COLO668 (cell line): ENCODE measurements around the gene AFF4.
"Not testable (repeated sequence)": the region's sequence is repeated elsewhere in the genome, so short reads cannot be mapped to it uniquely, and the experiment has no call there.

ENCODE experiments used
- DNase-seq: peaks from one replicate; lab custom pipeline; 2025; ENCODE audit not compliant: unreplicated experiment; lab: John Stamatoyannopoulos, UW

Gene AFF4

DNA sequence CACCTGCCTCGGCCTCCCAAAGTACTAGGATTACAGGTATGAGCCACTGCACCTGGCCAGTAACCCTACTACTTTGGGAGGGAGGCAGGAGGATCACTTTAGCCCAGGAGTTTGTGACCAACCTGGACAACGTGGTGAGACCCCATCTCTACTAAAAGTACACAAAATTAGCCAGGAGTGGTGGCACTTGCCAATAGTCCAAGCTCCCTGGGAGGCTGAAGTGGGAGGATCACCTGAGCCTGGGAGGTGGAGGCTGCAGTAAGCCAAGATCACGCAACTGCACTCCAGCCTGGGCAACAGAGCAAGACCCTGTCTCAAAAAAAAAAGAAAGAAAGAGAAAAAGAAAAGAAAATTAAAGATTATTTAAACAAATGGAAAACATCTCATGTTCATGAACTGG, 107.4 kb downstream of the AFF4 start:
- DNase-seq: no peak

DNA sequence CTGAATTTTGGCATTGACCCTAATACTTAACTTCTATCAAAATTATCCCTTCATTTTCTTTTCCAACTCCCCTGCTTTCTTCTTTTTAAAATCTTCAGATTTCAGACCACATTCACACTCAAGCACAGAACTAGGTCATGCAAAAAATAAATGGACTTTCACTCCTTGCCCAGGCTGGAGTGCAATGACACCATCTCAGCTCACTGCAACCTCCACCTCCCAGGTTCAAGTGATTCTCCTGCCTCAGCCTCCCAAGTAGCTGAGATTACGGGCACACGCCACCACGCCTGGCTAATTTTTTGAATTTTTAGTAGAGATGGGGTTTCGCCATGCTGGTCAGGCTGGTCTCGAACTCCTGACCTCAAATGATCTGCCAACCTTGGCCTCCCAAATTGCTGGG, 108.4 kb downstream of the AFF4 start:
- DNase-seq: not testable (repeated sequence)

DNA sequence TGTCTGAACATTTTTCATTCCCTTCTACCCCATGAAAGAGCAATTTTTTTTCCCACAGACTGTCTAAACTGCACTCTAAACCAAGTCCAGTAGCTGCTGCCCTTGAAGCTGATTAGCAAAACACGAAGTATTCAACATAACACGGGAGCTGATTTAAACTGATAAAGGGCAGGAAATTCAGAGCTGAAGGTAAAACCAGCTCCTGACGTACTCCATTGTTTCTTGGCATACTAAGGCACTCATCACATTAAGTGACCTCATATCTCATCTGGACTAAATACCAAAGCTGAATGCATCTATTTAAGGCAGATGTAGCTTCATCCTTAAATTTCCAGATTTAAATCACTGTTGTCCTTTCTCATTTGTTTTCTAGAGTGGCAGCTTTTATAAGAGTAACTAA, 109.1 kb downstream of the AFF4 start:
- no peak for DNase-seq

DNA sequence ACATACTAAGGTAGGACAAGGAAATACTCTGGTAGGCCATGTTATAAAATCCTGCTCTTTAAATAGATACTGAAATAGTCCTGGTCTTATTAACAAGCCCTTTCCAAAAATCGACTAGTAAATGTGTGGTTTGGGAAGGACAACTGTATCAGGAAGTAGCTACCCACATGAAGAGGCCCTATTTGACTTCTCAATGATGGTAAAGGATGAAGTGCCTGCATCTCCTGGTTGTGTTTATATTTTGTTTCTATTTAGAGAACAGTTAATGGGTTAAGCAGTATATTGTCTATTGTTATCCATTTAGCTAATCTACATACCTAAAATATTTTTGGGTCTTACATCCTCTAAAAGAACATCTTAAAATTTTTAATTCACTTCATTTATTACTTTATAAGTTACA, 109.6 kb downstream of the AFF4 start:
- no peak for DNase-seq

DNA sequence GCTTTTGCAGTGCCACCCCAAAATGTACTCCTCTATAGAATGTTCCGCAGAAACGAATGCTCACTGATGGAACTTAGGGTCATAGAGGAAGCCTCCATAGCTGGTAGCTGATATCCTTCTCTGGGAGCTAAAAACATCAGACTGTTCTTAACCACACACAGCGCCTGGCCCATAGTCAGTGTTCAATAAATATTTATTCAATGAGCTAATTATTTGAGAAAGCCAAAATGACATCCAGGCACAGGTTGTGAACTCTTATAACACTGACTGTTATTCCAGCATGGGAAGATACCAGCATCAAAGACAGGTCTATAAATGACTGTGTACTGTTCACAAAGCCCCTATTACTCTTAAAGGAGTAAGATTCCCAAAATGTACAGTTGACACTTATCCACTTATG, 110.1 kb downstream of the AFF4 start:
- DNase-seq: no peak

DNA sequence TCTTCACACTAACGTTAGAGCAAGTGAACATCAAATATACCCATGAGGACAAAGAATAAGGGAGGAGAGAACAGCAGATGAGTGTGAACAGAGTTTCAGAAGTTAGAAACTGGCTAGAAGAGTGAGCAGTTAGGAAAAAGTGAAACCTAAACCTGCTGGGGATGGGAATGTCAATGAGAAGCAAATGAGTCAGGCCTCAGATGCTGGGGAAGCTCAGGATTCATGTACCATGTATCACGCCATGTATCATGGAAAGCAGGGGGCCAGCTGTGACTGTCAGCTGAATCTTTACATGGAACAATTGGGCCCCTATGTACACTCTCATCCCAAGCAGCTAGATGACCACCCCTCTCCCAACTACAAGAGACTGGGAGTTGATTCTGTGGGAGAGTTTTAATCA, 113.4 kb downstream of the AFF4 start:
- DNase-seq: no peak

DNA sequence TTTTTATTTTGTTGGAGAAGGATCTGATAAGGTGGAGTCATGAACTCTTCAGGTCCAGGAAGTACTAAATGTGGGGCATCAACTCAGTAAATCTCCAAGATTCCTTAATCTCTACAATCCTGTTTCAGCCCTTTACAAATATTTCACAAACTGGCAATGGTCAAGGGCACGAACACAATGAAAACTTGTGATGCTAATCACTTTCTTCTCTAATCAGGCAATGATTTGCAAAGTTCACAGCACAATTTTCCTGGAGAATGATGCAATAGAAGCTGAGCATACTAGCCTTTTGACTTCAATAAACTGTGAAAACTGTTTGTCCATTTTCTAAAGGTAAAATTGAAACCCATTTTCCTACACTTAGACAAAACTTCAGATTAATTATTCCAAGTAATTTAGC, 114.1 kb downstream of the AFF4 start:
- no peak for DNase-seq

DNA sequence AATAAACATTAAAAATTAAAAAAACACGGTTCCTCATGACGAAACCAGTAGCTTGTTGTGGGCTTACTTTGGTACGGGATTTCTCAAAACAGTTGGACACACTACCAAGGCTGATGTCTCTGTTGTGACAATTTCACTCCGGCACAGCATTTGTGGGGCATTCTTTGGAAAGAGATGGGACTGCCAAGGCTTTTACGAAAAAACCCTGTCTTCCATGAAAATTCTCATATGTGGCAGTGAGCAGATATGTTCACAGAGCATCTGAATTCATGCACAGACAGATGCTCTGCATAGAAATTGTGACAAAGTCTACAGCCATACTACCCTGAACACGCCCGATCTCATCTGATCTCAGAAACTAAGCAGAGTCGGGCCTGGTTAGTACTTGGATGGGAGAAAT, 115.2 kb downstream of the AFF4 start:
- DNase-seq: no peak

DNA sequence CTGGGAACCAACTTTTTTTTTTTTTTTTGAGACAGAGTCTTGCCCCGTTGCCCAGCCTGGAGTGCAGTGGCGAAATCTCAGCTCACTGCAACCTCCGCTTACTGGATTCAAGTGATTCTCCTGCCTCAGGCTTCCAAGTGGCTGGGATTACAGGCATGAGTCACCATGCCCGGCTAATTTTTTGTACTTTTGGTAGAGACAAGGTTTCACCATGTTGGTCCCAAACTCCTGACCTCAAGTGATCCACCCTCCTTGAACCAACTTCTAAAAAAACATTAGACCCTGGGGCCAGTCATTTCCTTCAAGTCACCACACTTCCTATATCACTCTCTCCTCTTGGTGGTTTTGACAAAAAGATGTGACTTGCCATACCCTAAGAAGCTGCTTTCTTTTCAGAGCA, 122.1 kb downstream of the AFF4 start:
- DNase-seq: no peak

DNA sequence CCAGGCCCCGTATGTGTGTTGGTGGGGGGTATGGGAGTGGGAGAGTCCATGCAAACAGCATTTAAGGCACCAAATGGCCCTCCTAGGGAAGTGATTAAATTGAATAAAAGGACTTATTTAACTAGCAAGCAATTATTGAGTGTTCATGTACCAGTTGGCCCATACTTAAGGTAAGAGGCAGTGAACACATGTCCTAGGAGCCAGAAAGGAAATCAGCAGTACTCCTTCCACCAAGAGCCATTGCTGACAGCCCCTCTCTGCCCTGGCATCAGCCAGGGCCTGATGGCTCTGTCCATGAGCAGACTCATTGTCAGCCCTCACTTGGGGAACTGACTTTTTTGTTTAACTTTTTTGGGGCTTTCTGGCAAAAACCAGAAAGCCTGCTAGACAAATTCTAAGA, 122.5 kb downstream of the AFF4 start:
- DNase-seq: no peak

DNA sequence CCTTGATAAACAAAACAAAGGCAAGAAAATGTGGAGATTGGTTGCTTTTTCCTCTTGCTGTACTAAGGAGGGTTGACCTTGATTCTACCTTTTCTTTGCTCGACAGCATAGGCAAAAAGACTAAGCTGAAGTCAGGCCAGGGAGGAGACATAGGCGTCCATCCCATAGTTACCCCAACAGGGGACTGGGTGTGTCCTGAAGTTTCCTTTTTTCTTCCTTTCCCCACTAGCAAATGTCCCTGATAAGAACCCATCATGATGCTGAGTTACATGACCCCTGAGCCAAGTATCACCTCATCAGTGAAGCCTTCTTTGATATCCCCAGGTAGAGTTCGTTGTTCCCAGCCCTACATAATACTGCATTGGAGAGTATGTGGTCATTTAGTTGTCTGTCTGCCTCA, 123.1 kb downstream of the AFF4 start:
- DNase-seq: no peak

DNA sequence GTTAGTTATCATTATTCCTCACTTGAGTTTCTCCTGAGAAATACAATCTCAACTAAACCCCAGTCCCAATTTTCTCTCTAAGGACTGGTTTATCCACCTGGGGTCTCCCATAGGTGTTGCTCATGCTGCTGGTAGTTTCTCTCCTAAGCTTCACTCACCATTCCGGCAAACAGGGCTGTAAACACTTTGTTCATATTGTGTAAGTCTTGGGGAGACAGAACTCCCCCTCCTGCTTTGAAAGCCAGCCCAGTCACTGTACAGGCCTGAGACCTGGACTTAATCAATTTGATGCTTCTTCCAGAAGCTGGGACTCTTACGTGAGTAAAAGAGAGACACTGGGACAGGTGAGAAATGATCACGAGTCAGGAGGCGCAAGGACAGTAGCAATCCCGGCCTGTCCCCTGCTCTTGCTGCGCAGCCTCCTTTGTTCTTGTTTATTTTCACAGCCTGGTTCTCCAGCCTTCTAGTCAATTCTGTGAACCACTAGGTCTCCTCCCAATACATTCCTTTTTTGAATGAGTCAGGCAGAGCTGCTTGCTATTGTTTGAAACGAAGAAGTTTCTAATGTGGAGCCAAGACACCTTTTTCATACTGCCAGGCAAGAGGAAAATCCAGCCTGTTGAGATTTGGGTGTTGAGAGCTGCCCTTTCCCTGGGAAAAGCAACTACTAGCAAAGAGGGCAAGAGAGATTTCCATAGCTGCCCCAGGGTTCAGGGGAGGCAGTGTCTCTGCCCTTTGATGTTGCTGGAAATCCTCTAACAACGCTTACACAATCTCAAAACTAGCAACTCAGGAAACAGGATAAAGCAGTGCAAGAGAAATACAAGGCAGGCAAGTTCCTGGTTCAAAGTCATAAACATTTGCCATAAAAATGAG, 123.8 kb downstream of the AFF4 start:
- DNase-seq: no peak

DNA sequence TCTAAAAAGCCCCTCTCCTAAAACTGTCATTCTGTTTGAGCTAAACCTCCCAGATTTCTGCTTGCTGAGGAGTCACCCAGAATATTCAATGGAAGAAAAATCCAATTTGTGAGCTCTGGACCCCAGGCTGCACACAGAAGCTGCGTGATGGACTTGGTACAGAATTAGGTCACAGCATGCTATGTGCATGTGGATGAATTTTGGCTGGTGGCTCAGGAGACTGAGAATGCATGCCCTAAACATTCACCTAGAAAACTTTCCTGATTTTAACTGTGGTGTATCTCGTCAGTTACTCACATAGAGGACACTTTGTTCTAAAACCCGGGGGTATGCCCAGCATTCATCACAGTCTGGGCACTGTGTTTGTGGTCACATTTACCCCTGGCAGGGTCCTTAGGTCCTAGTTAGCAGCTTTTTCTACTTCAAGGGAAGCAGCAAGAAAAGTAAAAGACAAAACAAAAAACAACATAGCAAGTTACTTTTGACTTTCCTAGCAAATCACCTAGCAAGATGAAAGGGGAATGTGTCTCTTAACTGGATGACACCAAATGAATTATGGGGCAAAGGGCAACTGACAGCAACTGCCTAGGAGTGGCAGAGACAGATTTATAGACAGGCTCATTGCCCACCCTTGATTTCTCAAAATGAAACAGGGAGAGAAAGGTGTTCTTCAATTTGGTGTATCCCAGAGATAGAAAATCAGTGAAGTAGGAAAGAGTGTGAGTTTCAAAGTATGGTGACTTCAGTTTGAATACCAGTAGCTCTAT, 124.7 kb downstream of the AFF4 start:
- DNase-seq: no peak

DNA sequence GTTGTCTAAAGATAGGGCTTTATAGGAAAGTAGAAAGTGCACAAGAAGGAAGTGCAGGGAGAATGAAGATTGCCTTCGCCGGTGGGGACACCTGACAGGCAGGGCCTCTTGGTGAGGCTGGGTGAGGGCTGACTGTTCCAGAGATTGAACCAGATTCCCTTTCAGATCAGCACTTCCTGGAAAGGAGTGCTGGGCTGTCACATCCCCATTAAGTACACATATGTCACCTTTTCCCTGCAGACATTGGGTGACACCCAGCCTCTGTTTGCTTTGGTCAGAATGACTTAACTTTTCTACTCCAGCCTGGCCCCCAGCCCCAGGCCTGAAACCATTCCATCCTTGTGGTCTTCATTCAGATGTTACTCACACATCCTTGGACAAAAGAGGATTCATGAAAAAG, 125.6 kb downstream of the AFF4 start:
- DNase-seq: peak; percentile 7

DNA sequence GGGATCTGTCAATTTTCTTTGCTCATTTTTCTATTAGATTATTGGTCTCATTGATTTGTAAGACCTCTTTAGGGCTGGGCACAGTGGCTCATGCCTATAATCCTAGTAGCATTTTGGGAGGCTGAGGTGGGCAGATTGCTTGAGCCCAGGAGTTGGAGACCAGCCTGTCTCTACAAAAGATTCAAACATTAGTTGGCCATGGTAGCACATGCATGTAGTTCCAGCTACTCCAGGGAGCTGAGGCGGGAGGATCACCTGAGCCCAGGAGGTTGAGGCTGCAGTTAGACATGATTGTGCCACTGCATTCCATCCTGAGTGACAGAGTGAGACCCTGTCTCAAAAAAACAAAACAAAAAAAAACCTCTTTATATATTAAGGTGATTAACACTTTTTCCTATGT, 126.6 kb downstream of the AFF4 start:
- DNase-seq: no peak

DNA sequence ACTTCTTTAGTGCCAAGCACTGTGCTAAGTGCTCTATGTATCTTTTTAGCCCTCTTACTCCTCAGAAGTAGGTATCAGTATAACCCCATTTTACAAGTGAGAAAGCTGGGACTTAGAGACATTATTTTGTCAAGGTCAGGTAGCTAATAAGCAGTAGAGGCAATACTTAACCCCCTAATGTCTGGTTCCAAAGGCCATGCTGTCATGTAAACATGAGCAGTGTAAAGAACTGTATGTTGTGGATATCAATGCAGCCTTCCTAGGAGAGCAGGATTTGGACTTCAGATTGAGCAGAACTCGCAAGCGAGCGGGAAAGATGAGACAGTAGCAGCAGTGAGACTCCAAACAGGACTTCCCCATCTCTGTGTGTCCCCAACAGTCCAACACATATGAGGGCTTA, 129.4 kb downstream of the AFF4 start:
- no peak for DNase-seq

DNA sequence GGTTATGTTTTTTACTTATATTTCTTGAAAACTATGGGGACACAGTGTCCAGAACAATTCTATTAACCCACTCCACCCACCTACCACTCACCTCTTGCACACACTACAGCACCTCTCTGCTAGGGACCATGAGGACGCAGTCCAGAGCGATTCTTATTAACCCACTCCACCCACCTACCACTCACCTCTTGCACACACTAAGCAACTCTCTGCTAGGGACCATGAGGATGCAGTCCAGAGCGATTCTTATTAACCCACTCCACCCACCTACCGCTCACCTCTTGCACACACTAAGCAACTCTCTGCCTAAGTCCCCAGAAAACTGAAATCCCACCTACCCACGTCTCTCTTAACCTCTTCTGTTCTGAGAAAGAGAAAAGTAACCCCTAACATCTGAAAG, 130.8 kb downstream of the AFF4 start:
- DNase-seq: no peak

DNA sequence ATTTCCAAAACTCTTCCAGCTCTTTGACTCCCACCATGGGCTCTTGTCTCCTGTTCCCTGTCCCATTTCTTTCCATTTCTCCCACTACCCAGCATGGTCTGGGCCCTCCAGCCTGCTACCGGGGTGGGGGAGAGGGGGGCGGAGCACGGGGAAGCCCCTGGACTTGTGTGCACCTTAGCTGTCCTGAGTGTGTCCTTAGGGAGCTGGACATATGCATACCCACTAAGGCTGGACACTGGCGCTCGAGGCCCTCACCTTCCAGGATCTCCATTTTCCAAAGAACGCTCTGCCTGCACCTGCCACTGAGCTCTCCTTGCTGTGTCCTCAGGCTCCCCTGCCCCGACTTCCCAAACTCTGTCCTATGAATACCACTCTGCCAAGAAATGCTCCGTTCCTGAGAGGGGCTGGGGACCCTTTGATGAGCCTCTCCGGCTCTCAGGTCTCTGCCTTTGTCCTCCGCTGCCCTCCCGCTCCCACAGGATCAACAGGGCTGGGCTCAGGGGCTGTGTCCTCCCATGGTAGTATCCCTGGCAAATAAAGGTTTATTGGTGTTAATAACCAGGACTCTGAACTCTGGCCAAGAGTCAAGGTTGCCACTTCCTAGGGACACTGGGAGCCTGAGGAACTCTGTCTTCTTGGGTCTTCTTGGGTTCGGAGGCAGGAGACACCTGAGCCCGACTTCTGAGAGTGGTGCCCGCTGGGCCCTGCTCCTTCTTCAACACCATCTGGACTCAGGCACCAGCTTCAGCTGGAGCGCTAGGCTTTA, 132.2 kb downstream of the AFF4 start:
- DNase-seq: no peak

DNA sequence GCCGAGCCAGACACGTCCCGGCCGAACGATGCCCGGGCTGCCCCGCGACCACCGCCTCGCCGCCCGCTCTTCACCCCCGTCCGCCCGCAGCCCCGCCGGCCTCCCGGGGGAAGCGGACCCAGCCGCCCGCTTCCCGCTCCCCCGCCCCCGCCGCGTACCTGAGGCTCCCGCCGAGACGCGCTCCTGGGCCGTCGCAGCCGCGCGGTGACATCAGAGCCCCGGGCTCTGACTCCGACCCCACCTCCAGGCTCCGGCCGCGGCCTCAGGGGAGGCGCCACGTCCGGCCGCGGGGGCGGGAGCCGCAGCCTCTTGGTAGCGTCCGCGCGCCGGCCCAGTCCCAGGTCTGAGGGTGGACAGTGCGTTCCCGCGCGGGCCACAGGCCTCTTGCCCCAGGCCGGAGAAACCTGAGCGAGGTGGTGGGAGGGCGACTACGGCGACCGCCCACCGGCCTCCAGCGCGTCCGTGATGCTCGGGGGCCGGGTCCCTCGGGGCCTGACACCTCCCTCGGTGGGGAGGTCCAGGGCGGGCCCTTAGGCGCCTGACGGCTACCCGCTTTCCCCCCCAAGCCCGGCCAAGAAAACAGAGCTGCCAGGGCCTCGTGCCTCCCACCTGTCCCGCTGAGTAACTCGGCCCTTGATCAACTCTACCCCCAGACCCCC, 132.9 kb downstream of the AFF4 start, which contains the start of gene SHROOM1:
Gene SHROOM1, minus strand, starts transcription at position 212 of the 659 bp plus-strand sequence. CDS start 4,507 bp downstream, outside the sequence.
- peak; percentile 77 for DNase-seq

DNA sequence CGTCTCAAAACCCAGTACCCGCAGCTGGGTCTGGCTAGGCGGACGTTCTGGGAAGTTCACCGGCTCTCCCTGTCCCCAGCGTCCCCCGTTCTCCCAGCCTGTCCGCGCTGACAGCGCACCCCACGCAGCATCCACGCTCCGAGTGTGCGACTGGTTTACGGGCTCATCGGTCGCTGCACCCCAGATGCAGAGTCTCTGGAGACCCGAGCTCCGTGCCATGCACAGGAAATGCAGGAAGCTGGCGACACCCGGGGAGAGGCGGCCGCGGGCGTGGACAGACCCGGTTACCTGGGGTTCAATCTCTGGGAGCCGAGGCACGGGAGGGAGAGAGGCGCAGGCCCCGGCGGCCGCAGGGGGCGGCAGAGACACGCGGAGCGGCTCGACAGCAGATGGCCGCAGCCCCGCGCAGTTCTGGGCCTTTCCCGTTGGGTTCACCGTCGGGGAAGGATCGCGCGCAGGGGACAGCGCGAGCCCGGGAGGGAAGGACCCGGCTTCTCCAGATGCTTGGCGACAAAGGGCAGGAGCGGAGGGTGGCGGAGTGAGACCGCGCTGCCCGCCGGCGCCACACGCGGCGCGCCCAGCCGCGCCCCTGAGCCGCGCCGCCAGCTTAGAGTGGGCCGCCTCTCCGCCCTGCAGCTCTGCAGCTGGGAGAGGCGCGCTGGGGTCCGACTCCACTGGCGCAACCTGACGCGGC, 133.5 kb downstream of the AFF4 start:
- DNase-seq: peak; percentile 80
